ENCODE measurements around the gene ATP6AP1.
"Not testable (repeated sequence)": the region's sequence is repeated elsewhere in the genome, so short reads cannot be mapped to it uniquely, and the experiment has no call there.

DNA sequence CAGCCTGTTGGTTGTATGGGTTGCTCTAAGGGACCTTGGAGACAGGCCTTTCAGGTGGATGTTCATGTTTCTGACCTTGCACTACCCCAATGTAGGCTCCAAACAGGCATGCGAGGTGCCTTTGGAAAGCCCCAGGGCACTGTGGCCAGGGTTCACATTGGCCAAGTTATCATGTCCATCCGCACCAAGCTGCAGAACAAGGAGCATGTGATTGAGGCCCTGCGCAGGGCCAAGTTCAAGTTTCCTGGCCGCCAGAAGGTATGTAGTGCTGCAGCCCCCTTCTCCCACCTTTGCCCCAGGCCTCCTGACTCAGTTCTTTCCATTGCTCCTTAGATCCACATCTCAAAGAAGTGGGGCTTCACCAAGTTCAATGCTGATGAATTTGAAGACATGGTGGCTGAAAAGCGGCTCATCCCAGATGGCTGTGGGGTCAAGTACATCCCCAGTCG is 28.1 kb upstream of the ATP6AP1 start:
- not testable (repeated sequence) for TF ChIP-seq POLR2AphosphoS5 (IDR thresholded peaks at IDR 0.05; ENCODE audit: insufficient read depth in 1 of 2, low read depth in 1 of 2); POLR2A (IDR thresholded peaks at IDR 0.05)
- TF ChIP-seq, protein P1, sequence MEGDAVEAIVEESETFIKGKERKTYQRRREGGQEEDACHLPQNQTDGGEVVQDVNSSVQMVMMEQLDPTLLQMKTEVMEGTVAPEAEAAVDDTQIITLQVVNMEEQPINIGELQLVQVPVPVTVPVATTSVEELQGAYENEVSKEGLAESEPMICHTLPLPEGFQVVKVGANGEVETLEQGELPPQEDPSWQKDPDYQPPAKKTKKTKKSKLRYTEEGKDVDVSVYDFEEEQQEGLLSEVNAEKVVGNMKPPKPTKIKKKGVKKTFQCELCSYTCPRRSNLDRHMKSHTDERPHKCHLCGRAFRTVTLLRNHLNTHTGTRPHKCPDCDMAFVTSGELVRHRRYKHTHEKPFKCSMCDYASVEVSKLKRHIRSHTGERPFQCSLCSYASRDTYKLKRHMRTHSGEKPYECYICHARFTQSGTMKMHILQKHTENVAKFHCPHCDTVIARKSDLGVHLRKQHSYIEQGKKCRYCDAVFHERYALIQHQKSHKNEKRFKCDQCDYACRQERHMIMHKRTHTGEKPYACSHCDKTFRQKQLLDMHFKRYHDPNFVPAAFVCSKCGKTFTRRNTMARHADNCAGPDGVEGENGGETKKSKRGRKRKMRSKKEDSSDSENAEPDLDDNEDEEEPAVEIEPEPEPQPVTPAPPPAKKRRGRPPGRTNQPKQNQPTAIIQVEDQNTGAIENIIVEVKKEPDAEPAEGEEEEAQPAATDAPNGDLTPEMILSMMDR (IDR thresholded peaks at IDR 0.05): not testable (repeated sequence)
